ENCODE data around the gene GCK. TPM values are rescaled to one million over a fixed set of nuclear protein-coding genes. Genes with fewer than 3 reads are reported as not detected.
A peak's percentile ranks its signal among the peaks of the same experiment; 100 is the strongest.

The GCK gene
- total and polyA plus RNA-seq, 4 donors: 0.09 to 12.7 (median 0.44) TPM

DNA sequence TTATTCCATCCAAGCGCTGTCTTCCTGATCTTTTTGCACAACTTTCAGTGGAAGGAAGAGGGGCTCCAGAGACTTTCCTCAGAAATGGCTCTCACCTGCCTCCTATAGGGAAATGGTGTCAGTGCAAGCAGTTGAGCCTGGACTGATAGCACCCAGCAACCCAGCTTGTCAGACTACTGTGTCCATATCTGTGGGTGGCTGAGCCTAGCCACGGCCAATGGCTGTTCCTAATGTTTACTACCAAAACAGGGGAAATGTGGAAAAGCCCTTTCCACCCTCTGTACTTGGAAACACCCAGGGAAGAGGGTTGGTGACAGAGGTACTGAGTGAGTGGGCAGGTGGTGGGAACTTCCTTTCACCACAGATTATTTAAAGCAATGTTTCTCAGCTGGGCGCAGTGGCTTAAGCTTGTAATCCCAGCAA is 7.2 kb upstream of the GCK start:
- 52% methylated on average over 3 of the region's 3 CpGs for WGBS
- no peak for TF ChIP-seq YY1 (IDR thresholded peaks at IDR 0.05)
- no peak for TF ChIP-seq EGR1 (IDR thresholded peaks at IDR 0.05; ENCODE audit: low read depth in 2 of 2)
- peak; percentile 85 to 93 for TF ChIP-seq RAD21 (IDR thresholded peaks at IDR 0.05)
- peak in 1 of 2 donors; percentile 51 for TF ChIP-seq RXRA (IDR thresholded peaks at IDR 0.05)
- TF ChIP-seq ATF3 (IDR thresholded peaks at IDR 0.05): no peak
- peak in 1 of 2 donors; percentile 12 for TF ChIP-seq HNF4A (conservative IDR thresholded peaks at IDR 0.05)
- TF ChIP-seq, protein P1, sequence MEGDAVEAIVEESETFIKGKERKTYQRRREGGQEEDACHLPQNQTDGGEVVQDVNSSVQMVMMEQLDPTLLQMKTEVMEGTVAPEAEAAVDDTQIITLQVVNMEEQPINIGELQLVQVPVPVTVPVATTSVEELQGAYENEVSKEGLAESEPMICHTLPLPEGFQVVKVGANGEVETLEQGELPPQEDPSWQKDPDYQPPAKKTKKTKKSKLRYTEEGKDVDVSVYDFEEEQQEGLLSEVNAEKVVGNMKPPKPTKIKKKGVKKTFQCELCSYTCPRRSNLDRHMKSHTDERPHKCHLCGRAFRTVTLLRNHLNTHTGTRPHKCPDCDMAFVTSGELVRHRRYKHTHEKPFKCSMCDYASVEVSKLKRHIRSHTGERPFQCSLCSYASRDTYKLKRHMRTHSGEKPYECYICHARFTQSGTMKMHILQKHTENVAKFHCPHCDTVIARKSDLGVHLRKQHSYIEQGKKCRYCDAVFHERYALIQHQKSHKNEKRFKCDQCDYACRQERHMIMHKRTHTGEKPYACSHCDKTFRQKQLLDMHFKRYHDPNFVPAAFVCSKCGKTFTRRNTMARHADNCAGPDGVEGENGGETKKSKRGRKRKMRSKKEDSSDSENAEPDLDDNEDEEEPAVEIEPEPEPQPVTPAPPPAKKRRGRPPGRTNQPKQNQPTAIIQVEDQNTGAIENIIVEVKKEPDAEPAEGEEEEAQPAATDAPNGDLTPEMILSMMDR (IDR thresholded peaks at IDR 0.05; ENCODE audit: low read depth, low read length, missing input control): peak; percentile 82

GRCh38 chr7:44195889-44196288 is 6.7 kb upstream of the GCK start:
- Histone ChIP-seq H3K27ac (ENCODE audit: low read depth in 1 of 2, low read length in 2 of 2) (no peak overlapping the region), H3K4me1 (ENCODE audit: control insufficient read depth in 4 of 4, insufficient read depth in 4 of 4, low read length in 3 of 4) (peaks cover 0 to 5% (median 0%) of the 10 kb centered on the region in 4 donors), H3K4me3 (ENCODE audit: low read depth in 1 of 3, low read length in 3 of 3) (no peak overlapping the region), H3K9ac (ENCODE audit: low read depth in 1 of 2, low read length in 2 of 2) (no peak overlapping the region), H3K36me3 (ENCODE audit: control insufficient read depth in 4 of 4, insufficient read depth in 3 of 4, low read depth in 1 of 4, low read length in 3 of 4) (no peaks in the 10 kb centered on the region), H3K9me3 (ENCODE audit: control insufficient read depth in 4 of 4, low read length in 3 of 4) (no peaks in the 10 kb centered on the region), H3K27me3 (ENCODE audit: control insufficient read depth in 4 of 4, insufficient read depth in 4 of 4, low read length in 3 of 4) (no peaks in the 10 kb centered on the region)
- no peak for DNase-seq (ENCODE audit: low spot score)
- WGBS: 34% methylated on average over 1 of the region's 1 CpG
- TF ChIP-seq RXRA (IDR thresholded peaks at IDR 0.05) (no peak), TAF1 (conservative IDR thresholded peaks at IDR 0.05) (no peak), FOXA2 (IDR thresholded peaks at IDR 0.05) (no peak), NR2F2 (IDR thresholded peaks at IDR 0.05) (no peak), EGR1 (IDR thresholded peaks at IDR 0.05; ENCODE audit: low read depth in 2 of 2) (no peak), HNF4G (IDR thresholded peaks at IDR 0.05) (no peak), ATF3 (IDR thresholded peaks at IDR 0.05) (no peak), ZBTB33 (IDR thresholded peaks at IDR 0.05) (no peak), SP1 (IDR thresholded peaks at IDR 0.05) (no peak), FOXA1 (IDR thresholded peaks at IDR 0.05) (no peak)
- TF ChIP-seq, protein P2, sequence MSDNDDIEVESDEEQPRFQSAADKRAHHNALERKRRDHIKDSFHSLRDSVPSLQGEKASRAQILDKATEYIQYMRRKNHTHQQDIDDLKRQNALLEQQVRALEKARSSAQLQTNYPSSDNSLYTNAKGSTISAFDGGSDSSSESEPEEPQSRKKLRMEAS (IDR thresholded peaks at IDR 0.05): no peak
- TF ChIP-seq, protein P3, sequence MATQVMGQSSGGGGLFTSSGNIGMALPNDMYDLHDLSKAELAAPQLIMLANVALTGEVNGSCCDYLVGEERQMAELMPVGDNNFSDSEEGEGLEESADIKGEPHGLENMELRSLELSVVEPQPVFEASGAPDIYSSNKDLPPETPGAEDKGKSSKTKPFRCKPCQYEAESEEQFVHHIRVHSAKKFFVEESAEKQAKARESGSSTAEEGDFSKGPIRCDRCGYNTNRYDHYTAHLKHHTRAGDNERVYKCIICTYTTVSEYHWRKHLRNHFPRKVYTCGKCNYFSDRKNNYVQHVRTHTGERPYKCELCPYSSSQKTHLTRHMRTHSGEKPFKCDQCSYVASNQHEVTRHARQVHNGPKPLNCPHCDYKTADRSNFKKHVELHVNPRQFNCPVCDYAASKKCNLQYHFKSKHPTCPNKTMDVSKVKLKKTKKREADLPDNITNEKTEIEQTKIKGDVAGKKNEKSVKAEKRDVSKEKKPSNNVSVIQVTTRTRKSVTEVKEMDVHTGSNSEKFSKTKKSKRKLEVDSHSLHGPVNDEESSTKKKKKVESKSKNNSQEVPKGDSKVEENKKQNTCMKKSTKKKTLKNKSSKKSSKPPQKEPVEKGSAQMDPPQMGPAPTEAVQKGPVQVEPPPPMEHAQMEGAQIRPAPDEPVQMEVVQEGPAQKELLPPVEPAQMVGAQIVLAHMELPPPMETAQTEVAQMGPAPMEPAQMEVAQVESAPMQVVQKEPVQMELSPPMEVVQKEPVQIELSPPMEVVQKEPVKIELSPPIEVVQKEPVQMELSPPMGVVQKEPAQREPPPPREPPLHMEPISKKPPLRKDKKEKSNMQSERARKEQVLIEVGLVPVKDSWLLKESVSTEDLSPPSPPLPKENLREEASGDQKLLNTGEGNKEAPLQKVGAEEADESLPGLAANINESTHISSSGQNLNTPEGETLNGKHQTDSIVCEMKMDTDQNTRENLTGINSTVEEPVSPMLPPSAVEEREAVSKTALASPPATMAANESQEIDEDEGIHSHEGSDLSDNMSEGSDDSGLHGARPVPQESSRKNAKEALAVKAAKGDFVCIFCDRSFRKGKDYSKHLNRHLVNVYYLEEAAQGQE (IDR thresholded peaks at IDR 0.05): no peak
- TF ChIP-seq, protein P1 (IDR thresholded peaks at IDR 0.05; ENCODE audit: low read depth, low read length, missing input control): no peak

More for the DNA sequence above, 7.2 kb upstream of the GCK start:
- peaks cover 0 to 6% (median 2%) of the 10 kb centered on the region in 4 donors for H3K4me1 ChIP-seq (ENCODE audit: control insufficient read depth in 4 of 4, insufficient read depth in 4 of 4, low read length in 3 of 4)
- no peak for DNase-seq (ENCODE audit: low spot score)
- no peaks in the 10 kb centered on the region for H3K36me3 ChIP-seq (ENCODE audit: control insufficient read depth in 4 of 4, insufficient read depth in 3 of 4, low read depth in 1 of 4, low read length in 3 of 4)
- no peak overlapping the region for H3K4me3 ChIP-seq (ENCODE audit: low read depth in 1 of 3, low read length in 3 of 3)
- H3K9me3 ChIP-seq (ENCODE audit: control insufficient read depth in 4 of 4, low read length in 3 of 4): no peaks in the 10 kb centered on the region
- H3K27me3 ChIP-seq (ENCODE audit: control insufficient read depth in 4 of 4, insufficient read depth in 4 of 4, low read length in 3 of 4): no peaks in the 10 kb centered on the region
- H3K27ac ChIP-seq (ENCODE audit: low read depth in 1 of 2, low read length in 2 of 2): no peak overlapping the region
- H3K9ac ChIP-seq (ENCODE audit: low read depth in 1 of 2, low read length in 2 of 2): no peak overlapping the region
